Stimulated activated CD4-positive, alpha-beta T cell treated with anti-CD3 and anti-CD28 coated beads, Interleukin-4, amount 100 ng/mL, for 1 hour (primary cell): ENCODE measurements around the gene LCE3A.
"Not testable (repeated sequence)": the region's sequence is repeated elsewhere in the genome, so short reads cannot be mapped to it uniquely, and the experiment has no call there.

Source experiments
- DNase-seq: peaks from one replicate; pipeline ENCODE4 v3.0.0-alpha.2; 2020

Gene LCE3A

DNA sequence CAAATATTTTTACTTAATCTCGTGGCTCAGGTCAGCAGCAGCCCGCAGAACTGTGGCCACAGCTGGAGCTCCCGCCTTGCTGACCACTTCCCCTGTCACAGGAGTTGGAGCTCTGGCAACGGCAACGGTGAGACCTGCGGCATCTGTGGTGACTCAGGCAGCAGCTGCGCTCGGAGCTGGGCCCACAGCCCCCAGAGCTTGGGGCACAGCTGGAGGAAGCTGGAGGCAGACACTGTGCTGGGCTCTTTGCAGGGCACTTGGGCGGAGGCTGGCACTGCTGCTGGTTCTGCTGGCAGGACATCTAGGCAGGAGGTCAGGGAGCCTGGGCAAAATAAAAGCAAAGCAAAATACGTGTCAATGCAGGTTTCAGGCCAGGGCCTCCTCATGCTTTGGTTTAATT is at the start of gene LCE3A:
LCE3A (minus strand) TSS at position 301 of the 400 bp plus-strand sequence; CDS start at position 301, 0 bp downstream.
- DNase-seq = no peak

DNA sequence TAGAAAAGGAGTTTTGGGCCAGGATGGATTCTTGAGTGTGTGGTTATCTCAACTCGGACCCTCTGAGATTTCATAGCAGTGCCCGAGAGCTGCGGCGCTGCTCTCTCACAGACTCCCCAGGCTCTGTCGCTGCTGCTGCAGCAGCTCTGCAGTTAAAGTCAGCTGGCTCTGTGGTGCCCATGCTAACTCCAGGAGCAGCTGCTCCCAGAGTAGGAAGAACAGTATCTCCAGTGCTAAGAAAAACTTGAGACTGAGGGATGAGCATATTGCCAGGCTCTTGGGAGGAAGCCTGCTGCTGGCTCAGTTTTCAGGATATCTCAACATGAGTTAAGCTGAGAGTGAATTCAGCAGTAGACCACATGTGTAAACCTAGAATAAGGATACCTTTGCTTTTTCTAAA is 44.7 kb upstream of the LCE3A start:
- no peak for DNase-seq

DNA sequence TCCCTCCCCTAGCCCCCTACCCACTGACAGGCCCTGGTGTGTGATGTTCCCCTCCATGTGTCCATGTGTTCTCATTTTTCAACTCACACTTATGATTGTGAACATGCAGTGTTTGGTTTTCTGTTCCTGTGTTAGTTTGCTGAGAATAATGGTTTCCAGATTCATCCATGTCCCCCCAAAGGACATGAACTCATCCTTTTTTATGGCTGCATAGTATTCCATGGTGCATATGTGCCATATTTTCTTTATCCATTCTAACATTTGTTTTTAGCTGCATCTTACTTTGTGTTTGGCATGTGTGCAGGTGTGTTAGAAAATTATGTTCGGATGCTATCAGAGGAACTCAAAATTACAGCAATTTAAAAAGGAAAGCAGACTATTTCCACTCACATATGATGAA is 43.3 kb upstream of the LCE3A start:
- not testable (repeated sequence) for DNase-seq

GRCh38 chr1:152663098-152663497 is 40.2 kb upstream of the LCE3A start, which contains the start of gene LCE2D:
Gene LCE2D, plus strand, starts transcription at chr1:152663380. Its CDS starts 726 bp downstream, at chr1:152664106.
- DNase-seq = no peak

DNA sequence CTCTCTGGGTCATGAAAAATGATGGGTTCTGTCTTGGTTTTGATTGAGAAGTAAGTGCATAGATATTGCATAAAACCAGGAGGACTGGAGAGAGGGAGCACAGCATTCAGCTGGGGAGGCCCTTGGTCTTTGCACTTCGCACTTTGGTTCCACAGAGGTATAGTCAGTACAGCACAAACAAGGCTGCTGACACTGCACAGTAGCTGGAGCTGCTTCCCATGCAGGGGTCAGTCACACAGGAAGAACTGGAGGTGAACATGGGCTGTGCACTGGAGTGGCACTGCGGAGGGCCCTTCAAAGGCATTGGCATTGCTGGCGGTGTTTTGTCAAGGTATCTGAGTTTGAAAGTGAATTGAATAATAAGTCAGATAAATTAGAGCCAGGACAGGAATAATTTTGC is 35.7 kb upstream of the LCE3A start:
- DNase-seq = no peak

DNA sequence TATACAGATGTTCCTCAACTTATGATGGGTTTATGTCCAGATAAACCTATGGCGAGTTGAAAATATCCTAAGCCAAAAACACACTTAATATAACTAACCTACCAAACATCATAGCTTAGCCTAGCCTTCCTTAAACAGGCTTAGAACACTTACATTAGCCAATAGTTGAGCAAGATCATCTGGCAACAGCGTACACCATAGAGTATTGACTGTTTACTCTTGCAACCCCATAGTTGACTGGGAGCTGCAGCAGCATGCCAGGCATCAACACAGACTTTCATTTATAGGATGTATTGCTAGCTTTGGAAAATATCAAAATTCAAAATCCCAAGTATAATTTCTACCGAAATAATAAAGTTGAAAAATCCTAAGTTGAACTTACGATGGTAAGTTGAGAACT is 34.8 kb upstream of the LCE3A start:
- DNase-seq = no peak

GRCh38 chr1:152656459-152656858 is 33.6 kb upstream of the LCE3A start:
- no peak for DNase-seq

GRCh38 chr1:152654110-152654509 is 31.2 kb upstream of the LCE3A start:
- peak; percentile 34 for DNase-seq

GRCh38 chr1:152646656-152647055 is 23.8 kb upstream of the LCE3A start:
- DNase-seq = no peak

GRCh38 chr1:152645146-152645545 is 22.2 kb upstream of the LCE3A start:
- no peak for DNase-seq

DNA sequence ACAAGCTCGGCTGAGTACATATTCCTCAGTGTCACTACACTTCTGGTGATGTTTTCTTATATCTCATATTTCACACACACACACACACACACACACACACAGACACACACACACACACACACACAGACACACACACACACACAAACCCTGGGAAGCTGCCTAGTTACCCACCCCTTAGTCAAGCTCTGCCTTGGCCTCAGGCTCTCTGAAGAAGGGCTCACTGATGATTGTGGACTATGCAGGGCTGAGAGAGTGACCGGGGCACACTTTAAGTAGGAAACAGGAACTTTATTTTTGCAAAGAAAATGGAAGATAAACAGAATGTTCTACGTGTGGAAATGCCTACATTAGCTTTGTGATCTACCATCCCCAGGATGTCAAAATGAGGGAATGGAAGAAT is 21.0 kb upstream of the LCE3A start:
- no peak for DNase-seq

DNA sequence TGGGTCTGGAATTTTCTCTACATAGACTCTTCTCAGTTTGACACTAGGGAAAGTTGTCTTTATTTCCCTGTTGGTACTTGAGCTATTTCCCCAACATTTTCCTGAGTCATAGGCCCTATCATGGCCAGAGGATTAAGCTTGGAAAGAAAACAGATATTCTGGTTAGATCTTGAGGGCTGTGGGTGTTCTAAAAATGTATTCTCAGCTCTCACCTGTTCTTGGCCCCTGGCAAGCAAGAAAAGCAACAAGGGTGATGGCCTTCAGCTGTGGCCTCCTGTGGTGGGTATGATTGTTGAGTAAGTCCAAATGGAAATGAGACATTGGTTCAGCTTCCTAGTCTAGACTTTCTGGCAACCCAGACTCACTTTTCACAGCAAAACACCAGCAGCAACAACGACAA is 17.4 kb upstream of the LCE3A start:
- DNase-seq = no peak

- DNase-seq = no peak
Measured at GRCh38 chr1:152630596-152630995, 7.7 kb upstream of the LCE3A start.

GRCh38 chr1:152626744-152627143 is 3.8 kb upstream of the LCE3A start:
- DNase-seq = no peak

DNA sequence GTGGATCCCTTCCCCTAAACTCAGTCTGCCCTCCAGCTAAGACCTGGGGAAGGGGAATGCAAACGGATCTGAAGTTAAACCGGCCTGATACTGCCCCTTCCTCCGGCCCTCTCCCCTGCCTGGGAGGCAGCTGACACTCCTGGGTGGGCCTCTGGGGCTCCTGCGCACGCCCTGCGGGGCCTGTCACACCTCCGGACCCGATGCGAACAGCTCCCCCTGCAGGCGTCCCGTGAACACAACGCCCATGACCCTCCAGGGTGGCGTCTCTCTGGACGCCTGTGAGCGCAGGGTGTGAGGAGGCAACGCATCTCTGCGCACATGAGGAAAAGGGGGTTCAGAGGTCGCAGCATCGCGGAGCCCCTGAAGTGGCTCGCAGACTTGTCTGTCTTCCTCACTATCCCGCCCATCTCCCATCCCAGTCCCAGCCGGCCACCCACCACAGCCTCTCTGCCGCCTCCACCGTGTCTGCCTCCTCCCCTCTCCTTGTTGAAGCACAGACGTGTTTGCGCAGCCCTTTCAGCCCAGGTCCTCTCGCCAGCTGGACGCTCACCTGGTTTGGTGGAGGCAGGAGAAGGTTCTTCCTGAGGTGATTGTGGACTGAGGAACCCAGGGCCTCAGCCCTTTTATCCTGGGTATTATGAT is 421 bp upstream of the LCE3A start:
- DNase-seq = peak; percentile 12

DNA sequence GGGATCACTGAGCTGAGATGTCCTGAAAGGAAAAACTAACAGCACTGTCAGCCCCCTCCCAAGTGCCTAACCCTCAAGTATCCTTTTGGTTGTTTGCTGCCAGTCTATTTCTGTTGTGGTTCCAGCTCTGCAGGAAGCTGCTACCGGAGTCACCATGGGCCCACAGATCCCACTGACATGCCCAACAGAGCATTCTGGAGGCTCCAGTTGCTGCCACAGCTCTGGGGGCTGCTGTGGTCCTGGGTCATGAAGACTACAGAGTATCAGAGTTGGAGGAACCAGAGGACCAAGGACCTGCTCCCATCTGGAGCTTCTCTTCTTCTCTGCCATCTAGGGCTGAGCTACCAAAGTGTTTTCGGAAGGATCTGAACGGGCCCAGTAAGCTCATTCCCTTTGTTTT is 910 bp downstream of the LCE3A start:
- DNase-seq = no peak

GRCh38 chr1:152613511-152613910 is 9.4 kb downstream of the LCE3A start, which contains the start of gene LCE3B:
Gene LCE3B, plus strand, starts transcription at chr1:152613811. Its CDS starts 0 bp downstream, at chr1:152613811.
- no peak for DNase-seq

GRCh38 chr1:152599934-152600333 is 23.0 kb downstream of the LCE3A start, which contains the start of gene LCE3C:
Gene LCE3C, plus strand, starts transcription at chr1:152600234. Its CDS starts 498 bp downstream, at chr1:152600732.
- no peak for DNase-seq

- DNase-seq = no peak
Measured at GRCh38 chr1:152596986-152597385, 25.9 kb downstream of the LCE3A start.

- no peak for DNase-seq
Measured at GRCh38 chr1:152585586-152585985, 37.3 kb downstream of the LCE3A start.

DNA sequence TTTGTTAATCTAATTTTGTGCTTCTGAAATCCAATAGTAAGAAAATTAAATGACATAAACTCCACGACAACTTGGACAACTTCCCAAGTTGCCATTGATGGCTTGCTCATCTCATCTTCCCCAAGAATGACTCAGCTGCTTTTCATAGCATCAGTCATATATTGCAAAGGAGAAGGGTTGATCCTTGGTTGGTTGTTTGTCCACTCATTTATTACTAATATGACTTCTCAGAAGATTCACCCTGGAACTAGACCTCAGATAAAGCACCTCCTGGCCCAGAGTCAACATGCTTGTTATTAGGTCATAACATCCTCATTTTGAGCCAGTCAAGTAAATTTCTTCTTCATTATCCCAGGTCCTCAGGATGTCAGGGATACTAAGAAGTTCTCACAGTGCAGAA is 40.3 kb downstream of the LCE3A start:
- no peak for DNase-seq

GRCh38 chr1:152580433-152580832 is 42.5 kb downstream of the LCE3A start, which contains the start of gene LCE3D:
Gene LCE3D, minus strand, starts transcription at chr1:152580516. Its CDS starts 580 bp downstream, at chr1:152579936.
- DNase-seq = no peak

DNA sequence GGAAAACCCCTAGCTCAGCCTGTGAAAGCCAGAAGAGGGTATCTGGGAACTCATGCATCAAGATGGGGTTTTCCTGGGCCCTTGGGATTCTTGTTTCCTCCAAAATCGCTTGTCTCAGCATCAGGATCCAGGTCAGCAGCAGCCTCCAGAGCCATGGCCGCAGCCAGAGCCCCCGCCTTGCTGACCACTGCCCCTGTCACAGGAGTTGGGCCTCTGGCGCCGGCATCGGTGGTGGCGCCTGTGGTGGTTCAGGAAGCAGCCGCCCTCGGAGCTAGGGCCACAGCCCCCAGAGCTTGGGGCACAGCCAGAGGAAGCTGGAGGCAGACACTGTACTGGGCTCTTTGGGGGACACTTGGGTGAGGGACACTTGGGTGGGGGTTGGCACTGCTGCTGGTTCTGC is 43.4 kb downstream of the LCE3A start:
- DNase-seq = not testable (repeated sequence)

GRCh38 chr1:152577168-152577567 is 45.7 kb downstream of the LCE3A start:
- no peak for DNase-seq
